Activated CD8-positive, alpha-beta T cell treated with anti-CD3 and anti-CD28 coated beads for 36 hours (primary cell): Measurements from ENCODE around the gene LEMD2. TPM values are rescaled to one million over a fixed set of nuclear protein-coding genes. Genes with fewer than 3 reads are reported as not detected.

ENCODE experiments used
- ATAC-seq: fragments of 200-7000 bp; cut with Tn5 transposase; one replicate; pipeline ENCODE4 v1.10.0; 2021; ENCODE audit warnings: mild to moderate bottlenecking, moderate library complexity
- CTCF ChIA-PET: fragments of 350-600 bp; sonication (Branson Sonifier 250); formaldehyde crosslinking; loops from one replicate; lab custom pipeline; 2021; ENCODE audit warnings: antibody characterized with exemption; lab: Charles Lee
- POLR2A ChIA-PET: fragments of 350-600 bp; sonication (Branson Sonifier 250); formaldehyde crosslinking; loops from one replicate; lab custom pipeline; 2021; ENCODE audit warnings: antibody characterized with exemption; lab: Charles Lee
- DNase-seq: peaks from one replicate; pipeline ENCODE4 v3.0.0-alpha.2; 2020
- H3K27ac Mint-ChIP-seq: one replicate; pipeline ENCODE4 v1.8.0; 2021; ENCODE audit warnings: mild to moderate bottlenecking, mixed read lengths
- H3K27me3 Mint-ChIP-seq: one replicate; pipeline ENCODE4 v1.8.0; 2021; ENCODE audit warnings: mixed read lengths
- H3K36me3 Mint-ChIP-seq: one replicate; pipeline ENCODE4 v1.8.0; 2021; ENCODE audit warnings: low read depth, mixed read lengths
- H3K4me1 Mint-ChIP-seq: one replicate; pipeline ENCODE4 v1.8.0; 2021; ENCODE audit warnings: low read depth, mixed read lengths
- H3K4me3 Mint-ChIP-seq: one replicate; pipeline ENCODE4 v1.8.0; 2021; ENCODE audit warnings: mild to moderate bottlenecking, moderate library complexity, mixed read lengths
- H3K9me3 Mint-ChIP-seq: one replicate; pipeline ENCODE4 v1.8.0; 2021; ENCODE audit warnings: mixed read lengths
- intact Hi-C: fragments of 100-400 bp; cut with micrococcal nuclease; formaldehyde crosslinking; loops from one replicate; pipeline ENCODE4 v1.10.0; 2022
- total RNA-seq, 2 experiments: library from RNA; stranded (reverse); gene quantifications; one replicate each; pipeline ENCODE4 v1.2.3, GENCODE V29; 2021
- TF ChIP-seq, protein P1 (sequence below): fragments of 200-600 bp; IDR thresholded peaks from one replicate; pipeline ENCODE4 v1.8.0; 2022; ENCODE audit warnings: antibody characterized with exemption, mild to moderate bottlenecking

Gene LEMD2
- total RNA-seq, 2 experiments from 2014 or later = 40.1 to 41.5 TPM

- peaks cover 10% of the 10 kb centered on the region for H3K27me3 Mint-ChIP-seq
- H3K36me3 Mint-ChIP-seq = no peaks in the 10 kb centered on the region
- CTCF ChIA-PET = interaction anchor here (1.6 kb wide), 1 partner anchor 24 kb away, joined by 12 read pairs; no protein-coding TSS in a partner anchor
- POLR2A ChIA-PET = no interaction called here
- intact Hi-C loops = no loop called here
- ATAC-seq (no peak), DNase-seq (no peak)
- TF ChIP-seq, protein P1, sequence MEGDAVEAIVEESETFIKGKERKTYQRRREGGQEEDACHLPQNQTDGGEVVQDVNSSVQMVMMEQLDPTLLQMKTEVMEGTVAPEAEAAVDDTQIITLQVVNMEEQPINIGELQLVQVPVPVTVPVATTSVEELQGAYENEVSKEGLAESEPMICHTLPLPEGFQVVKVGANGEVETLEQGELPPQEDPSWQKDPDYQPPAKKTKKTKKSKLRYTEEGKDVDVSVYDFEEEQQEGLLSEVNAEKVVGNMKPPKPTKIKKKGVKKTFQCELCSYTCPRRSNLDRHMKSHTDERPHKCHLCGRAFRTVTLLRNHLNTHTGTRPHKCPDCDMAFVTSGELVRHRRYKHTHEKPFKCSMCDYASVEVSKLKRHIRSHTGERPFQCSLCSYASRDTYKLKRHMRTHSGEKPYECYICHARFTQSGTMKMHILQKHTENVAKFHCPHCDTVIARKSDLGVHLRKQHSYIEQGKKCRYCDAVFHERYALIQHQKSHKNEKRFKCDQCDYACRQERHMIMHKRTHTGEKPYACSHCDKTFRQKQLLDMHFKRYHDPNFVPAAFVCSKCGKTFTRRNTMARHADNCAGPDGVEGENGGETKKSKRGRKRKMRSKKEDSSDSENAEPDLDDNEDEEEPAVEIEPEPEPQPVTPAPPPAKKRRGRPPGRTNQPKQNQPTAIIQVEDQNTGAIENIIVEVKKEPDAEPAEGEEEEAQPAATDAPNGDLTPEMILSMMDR = no peak
- no peak overlapping the region for H3K27ac Mint-ChIP-seq
- H3K4me3 Mint-ChIP-seq = no peak overlapping the region
- H3K9me3 Mint-ChIP-seq = no peaks in the 10 kb centered on the region
- no peaks in the 10 kb centered on the region for H3K4me1 Mint-ChIP-seq
Measured at GRCh38 chr6:33794910-33795623, 6.1 kb upstream of the LEMD2 start.

- Mint-ChIP-seq H3K36me3 (peaks cover under 1% of the 10 kb centered on the region), H3K4me3 (no peak overlapping the region), H3K27me3 (peaks cover 5% of the 10 kb centered on the region), H3K27ac (no peak overlapping the region), H3K4me1 (peaks cover 3% of the 10 kb centered on the region), H3K9me3 (no peaks in the 10 kb centered on the region)
- TF ChIP-seq, protein P1 = no peak
- no peak for ATAC-seq
- no peak for DNase-seq
- POLR2A ChIA-PET = no interaction called here
- intact Hi-C loops = no loop called here
- CTCF ChIA-PET = no interaction called here
Measured at GRCh38 chr6:33792981-33793380, 4.1 kb upstream of the LEMD2 start.

- Mint-ChIP-seq H3K27ac (no peak overlapping the region), H3K36me3 (peaks cover 2% of the 10 kb centered on the region), H3K27me3 (peaks cover 2% of the 10 kb centered on the region), H3K9me3 (no peaks in the 10 kb centered on the region), H3K4me1 (peaks cover 15% of the 10 kb centered on the region), H3K4me3 (no peak overlapping the region)
- ATAC-seq (no peak), DNase-seq (no peak)
- TF ChIP-seq, protein P1 = no peak
- ChIA-PET CTCF (interaction anchor here (1.2 kb wide), 2 partner anchors 47 to 184 kb away, joined by 3 read pairs; no protein-coding TSS in a partner anchor), POLR2A (no interaction called here)
- intact Hi-C loops = no loop called here
Measured at GRCh38 chr6:33791620-33792019, 2.7 kb upstream of the LEMD2 start.

DNA sequence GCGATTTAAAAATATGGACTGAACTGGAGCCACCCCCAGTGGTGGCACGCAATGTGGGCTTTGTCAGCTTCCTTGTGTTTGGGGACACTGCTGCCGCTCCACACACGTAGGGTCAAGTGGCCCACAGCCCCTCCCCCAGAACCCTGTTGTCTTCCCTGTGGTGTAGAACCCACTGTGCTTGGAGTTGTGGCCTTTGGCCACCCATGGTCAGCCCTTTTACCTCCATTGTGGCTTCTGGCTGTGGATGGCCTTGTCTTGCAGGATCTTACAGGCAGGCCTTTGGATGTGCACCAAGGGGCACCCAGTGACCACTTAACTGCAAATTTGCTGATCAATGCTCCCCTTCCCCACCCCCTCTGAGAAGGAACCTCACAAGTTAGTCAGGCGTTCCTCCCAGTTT lies 2.0 kb upstream of the LEMD2 start:
- CTCF ChIA-PET = interaction anchor here (1.2 kb wide), 2 partner anchors 46 to 183 kb away, joined by 3 read pairs; no protein-coding TSS in a partner anchor

GRCh38 chr6:33790379-33790778 lies 1.4 kb upstream of the LEMD2 start:
- H3K36me3 Mint-ChIP-seq = peaks cover 7% of the 10 kb centered on the region
- H3K9me3 Mint-ChIP-seq = no peaks in the 10 kb centered on the region
- ChIA-PET CTCF (interaction anchor here (1.2 kb wide), 1 partner anchor 183 kb away, joined by 3 read pairs; no protein-coding TSS in a partner anchor), POLR2A (no interaction called here)
- DNase-seq (no peak), ATAC-seq (no peak)
- no peak overlapping the region for H3K4me3 Mint-ChIP-seq
- H3K4me1 Mint-ChIP-seq = peaks cover 27% of the 10 kb centered on the region
- intact Hi-C loops = no loop called here
- H3K27me3 Mint-ChIP-seq = peaks cover 2% of the 10 kb centered on the region
- TF ChIP-seq, protein P1 = no peak
- no peak overlapping the region for H3K27ac Mint-ChIP-seq

More for the DNA sequence above, 2.0 kb upstream of the LEMD2 start:
- Mint-ChIP-seq H3K4me3 (no peak overlapping the region), H3K4me1 (peaks cover 22% of the 10 kb centered on the region), H3K9me3 (no peaks in the 10 kb centered on the region), H3K27ac (no peak overlapping the region), H3K27me3 (peaks cover 2% of the 10 kb centered on the region), H3K36me3 (peaks cover 7% of the 10 kb centered on the region)
- DNase-seq = no peak
- TF ChIP-seq, protein P1 = no peak
- POLR2A ChIA-PET = no interaction called here
- intact Hi-C loops = no loop called here
- ATAC-seq = no peak
